ENCODE data around the gene NEXN.

DNA sequence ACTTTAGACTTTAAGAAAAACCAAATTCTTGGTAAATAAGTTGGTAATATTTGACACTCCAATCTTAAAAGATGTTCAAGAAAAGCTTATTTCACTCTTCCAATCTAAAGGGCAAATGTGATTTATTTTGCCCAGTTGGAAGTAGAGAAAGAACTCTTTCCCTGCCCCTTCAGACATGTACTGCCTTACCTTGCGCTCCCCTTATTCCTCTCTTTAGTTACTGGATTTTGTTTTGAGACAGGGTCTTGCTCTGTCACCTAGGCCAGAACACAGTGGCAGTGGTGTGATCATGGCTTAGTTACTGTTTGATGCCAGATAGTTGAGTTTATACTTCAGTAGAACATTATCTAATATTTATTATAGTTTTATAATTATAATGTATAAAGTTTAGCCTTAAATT lies 62.9 kb downstream of the NEXN start:
- TF ChIP-seq CTCF (conservative IDR thresholded peaks at IDR 0.05), result no peak
- no peak for TF ChIP-seq EZH2 (IDR thresholded peaks at IDR 0.05; ENCODE audit: low read depth)

Measured in PC-9 (cell line).